GM21529 (cell line): ENCODE data around the gene FARS2.

Experiments used
- ATAC-seq: cut with Tn5 transposase; IDR thresholded peaks from one replicate; pipeline ENCODE4 v1.9.1; 2021; ENCODE audit not compliant: unreplicated experiment

FARS2 gene

GRCh38 chr6:5412663-5413062 lies 151.3 kb downstream of the FARS2 start:
- ATAC-seq = no peak

GRCh38 chr6:5416250-5416649 lies 154.9 kb downstream of the FARS2 start:
- ATAC-seq = no peak

DNA sequence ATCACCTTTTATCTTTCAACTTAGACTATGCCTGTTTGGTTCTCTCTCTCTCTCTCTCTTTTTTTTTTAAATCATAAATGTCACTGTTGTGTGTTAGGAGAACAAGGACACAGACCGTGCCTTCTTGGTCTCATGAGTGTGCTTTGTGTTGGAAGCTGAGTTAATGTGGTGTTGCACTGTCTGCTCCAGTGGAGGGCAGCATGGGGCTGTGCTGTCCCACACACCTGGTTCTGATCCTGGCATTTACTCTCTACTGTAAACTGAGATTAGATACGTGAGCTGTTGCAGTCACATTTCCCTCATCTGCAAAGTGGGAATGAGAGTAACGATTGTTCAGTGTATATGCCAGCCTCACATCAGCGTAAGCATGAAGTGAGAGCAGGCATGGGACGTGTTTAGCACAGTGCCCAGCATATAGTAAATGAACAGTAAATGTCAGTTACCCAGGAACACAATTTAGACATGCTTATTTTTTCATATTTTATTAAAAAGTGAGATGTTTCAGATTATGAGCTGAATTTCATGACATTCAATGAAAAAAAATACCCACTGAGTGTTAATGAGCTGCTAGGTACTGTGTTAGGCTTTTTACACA lies 161.1 kb downstream of the FARS2 start:
- no peak for ATAC-seq

GRCh38 chr6:5423251-5423650 lies 161.9 kb downstream of the FARS2 start:
- no peak for ATAC-seq

DNA sequence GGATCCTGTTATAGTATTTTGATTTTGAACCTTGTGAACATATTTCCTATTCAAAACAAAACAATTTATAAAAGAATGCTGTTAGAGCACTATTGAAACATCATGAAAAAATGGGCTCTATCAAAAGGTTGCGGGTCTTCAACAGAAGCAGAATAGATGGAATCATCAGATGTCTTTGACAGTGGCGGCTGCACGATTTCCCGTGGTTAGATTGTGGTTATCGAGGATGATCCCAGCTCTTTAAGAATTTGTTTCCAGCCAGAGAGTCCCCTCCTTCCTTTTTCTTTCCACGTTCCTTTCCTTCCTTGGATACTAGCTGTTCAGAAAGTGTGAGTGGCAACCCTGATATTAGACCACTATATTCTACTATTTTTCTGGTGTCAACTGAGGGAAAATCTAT lies 163.4 kb downstream of the FARS2 start:
- no peak for ATAC-seq

- no peak for ATAC-seq
These were observed 164.0 kb downstream of the FARS2 start for GRCh38 chr6:5425267-5425666.

DNA sequence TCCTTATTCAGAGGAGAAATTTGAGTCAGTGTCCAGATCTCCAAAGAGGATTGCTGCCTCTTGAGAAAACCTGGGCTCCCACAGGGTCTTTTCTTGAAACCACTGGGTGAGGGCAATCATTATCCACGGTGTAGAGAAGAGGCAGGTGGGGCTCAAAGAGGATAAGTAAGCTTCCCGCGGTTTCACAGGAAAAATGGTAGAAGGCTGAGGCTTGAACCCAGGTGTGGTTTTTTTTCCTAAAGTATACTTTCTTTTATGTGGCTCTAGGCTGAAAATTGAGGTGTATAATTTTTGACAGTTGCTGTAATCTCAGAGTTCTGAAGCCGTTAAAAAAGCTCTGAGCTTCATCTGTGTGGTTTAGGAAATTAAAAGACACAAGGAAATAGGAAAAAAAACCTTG lies 164.5 kb downstream of the FARS2 start:
- ATAC-seq = no peak

GRCh38 chr6:5427586-5427985 lies 166.3 kb downstream of the FARS2 start:
- ATAC-seq = no peak

DNA sequence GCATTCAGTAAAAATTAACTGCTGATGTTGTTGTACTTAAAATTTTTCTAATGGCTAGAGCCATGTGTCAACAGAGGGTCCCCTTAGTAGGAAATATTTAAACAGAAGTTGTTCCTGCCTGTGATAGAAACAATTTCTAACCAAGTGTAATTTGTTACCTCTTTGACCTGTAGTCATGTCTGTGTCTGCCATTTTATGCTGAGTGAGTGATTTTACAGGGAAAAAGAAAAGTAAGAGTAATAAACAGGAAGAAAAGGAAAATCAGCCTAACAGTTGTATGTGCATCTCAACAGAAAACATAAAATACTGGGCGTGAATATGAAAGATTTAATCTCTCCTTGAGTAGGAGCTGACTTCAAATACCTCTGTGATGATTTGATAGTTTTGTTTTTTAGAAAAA lies 172.0 kb downstream of the FARS2 start:
- ATAC-seq = no peak

DNA sequence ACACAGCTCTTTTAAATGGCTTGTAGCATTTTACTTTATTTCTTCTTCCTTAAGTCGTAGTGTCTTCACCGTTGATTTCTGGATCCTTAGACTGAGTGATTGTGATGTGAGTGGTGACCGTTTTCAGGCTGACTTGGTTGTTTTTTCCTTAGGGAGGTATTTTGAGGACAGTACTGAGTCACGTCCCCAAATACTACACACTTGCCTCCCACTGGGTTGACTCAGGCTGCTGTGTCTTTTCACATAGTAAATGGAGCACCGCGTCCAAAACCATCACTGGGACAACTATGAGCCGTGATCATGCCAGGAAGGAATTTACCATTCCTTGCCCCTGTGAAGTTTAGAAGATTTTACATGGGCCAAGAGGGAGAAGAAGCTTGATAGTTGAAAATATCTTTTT lies 174.1 kb downstream of the FARS2 start:
- no peak for ATAC-seq

GRCh38 chr6:5438922-5439584 lies 177.7 kb downstream of the FARS2 start:
- no peak for ATAC-seq

DNA sequence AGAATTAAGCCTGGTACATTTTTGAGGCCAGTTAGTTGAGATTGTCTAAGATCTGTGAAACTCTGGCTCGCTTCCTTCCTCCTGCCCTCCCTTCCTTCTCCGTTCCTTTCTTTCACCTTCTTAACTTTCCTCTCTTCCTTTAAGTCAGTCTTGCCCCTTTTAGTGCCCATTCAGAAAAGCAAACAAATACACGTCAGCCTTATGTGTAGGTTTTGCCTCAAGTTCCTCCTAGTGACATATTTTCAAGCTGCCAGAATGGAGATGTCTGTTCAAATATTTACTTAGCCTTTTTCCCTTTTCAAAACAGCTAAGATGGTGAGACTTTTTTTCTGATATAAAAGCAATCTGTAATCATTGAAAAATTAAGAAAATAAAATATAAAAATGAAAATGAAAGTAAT lies 178.4 kb downstream of the FARS2 start:
- ATAC-seq = no peak

DNA sequence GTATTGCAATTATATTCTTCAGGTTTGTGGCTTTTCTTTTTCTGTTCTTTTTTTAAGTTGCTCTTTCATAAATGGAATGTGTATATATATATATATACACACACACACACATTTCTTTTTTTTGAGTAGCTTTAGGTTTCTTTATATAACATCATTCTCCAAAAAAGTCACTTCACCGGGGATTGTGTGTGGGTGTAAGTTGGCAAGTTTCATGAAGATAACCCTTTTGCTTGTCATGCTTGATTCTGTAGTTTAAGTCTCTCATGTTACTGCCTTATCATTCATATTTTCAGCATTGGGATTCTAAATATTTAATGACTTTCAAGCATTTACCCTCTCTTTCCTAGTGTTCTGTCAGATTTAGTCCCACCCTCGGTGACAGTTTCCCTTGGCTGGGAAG lies 181.0 kb downstream of the FARS2 start:
- no peak for ATAC-seq

DNA sequence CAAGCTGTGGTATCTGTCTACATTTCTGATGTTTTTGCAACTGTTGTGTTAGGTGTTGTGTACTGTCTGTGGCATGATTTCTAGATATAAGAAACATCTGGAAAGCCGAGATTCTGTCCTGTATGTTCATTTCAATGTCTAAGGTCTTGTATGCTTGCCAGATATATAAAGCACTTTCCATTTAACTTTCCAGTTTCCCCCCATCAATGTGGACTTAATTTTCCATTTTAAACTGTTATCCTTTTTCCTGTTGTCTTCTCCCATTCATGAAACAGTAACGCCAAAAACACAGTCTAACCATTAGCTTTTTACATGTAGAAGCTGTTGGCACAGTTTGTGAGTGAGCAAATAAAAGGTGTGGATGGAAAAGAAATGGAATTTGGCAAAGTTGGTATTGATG lies 181.6 kb downstream of the FARS2 start:
- ATAC-seq = no peak

GRCh38 chr6:5443491-5443890 lies 182.2 kb downstream of the FARS2 start:
- ATAC-seq = no peak

GRCh38 chr6:5446362-5447075 lies 185.2 kb downstream of the FARS2 start:
- no peak for ATAC-seq

DNA sequence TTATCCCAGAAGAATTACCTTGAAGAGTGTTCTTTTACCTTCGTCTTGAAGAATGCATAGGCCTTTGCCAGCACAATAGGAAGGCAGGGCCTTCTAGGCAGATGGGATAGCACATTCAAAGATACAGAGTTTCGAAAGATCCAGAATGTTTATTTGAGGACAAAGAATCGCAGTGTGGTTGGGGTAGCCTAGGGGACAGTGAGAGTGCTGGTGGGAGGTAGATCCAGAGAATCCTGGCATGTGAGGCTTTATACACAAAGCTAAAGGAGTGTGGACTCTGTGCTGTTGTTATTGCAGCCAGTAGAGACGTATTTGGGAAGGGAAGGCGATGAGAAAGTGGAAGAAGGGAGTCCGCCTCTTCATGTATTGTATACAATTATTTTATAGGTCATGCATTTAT lies 186.6 kb downstream of the FARS2 start:
- no peak for ATAC-seq

- no peak for ATAC-seq
These were observed 188.8 kb downstream of the FARS2 start for GRCh38 chr6:5450073-5450472.

DNA sequence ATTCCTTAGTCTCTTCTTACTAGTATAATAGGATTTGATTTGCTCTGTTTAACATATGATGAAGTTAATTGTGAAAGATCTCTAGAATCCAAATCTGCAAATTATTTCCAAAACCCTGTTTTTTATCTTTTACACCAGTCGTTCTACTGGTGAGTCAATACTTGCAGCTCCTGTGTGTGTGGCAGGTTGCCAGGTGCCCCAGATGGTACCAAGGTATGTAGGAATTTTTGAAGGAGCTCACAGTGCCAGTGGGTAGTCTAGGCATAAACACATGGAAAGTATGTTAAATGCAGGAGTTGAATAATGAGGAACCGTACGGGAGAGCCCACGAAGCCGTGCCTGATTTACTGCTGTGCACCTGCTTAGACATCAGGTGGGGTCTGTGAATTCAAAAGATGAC lies 192.2 kb downstream of the FARS2 start:
- ATAC-seq = no peak

DNA sequence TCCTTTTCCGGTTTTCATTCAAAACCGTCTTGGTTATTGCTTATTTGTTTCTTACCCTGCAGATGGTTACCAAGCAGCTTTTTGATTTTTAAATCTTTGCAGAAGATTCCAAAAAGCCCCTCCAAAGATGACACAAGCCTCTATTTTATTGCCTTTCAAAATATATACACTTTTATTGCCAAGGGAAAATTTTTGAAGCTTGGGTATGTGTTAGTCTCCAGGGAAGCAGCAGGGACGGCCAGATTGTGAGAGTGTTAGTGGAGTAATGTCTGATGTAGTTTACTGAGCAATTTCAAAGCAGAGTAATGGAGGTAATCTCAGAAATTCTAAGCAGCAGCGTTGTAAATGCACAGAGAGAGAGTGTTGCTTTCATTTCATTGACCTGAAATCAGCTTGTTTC lies 193.8 kb downstream of the FARS2 start:
- no peak for ATAC-seq

GRCh38 chr6:5457041-5457440 lies 195.7 kb downstream of the FARS2 start:
- ATAC-seq = no peak

- ATAC-seq = no peak
These were observed 196.8 kb downstream of the FARS2 start for GRCh38 chr6:5457983-5458683.
